K562 (cell line): ENCODE measurements around the gene ASB10. TPM values are rescaled to one million over a fixed set of nuclear protein-coding genes. Genes with fewer than 3 reads are reported as not detected.

Experiments
- CEBPG ChIP-seq, 3 experiments: fragments of 200-800 bp in 1 of 3; sonication (Bioruptor generic) in 1 of 3; sonication (generic) in 1 of 3; formaldehyde crosslinking in 1 of 3; IDR thresholded peaks in 2 of 3; conservative IDR thresholded peaks in 1 of 3; 2 replicates each; pipeline versions ENCODE4 v1.6.1 to v1.8.0; 2016 to 2022; ENCODE audit warnings: missing compliant biosample characterization in 2 of 3, missing genetic modification characterization in 2 of 3, mild to moderate bottlenecking in 1 of 3, missing genetic modification reagents in 1 of 3
- ETV1 ChIP-seq: fragments of 450-650 bp; conservative IDR thresholded peaks from 2 replicates; pipeline ENCODE4 v1.6.1; 2016; ENCODE audit warnings: missing genetic modification characterization, control low read depth, low read depth, missing compliant biosample characterization
- POLR2B ChIP-seq: fragments of 450-650 bp; IDR thresholded peaks from 2 replicates; pipeline ENCODE4 v1.6.1; 2018; ENCODE audit warnings: low read depth; ENCODE audit not compliant: partially characterized antibody
- STAT5A ChIP-seq: IDR thresholded peaks from 2 replicates; pipeline ENCODE4 v1.6.1; 2012; ENCODE audit warnings: low read length, inconsistent platforms, borderline replicate concordance
- TAF15 ChIP-seq: fragments of 200-400 bp; formaldehyde crosslinking; IDR thresholded peaks from 2 replicates; pipeline ENCODE4 v1.6.1; 2017; ENCODE audit warnings: mild to moderate bottlenecking, low read depth, low read length, moderate library complexity
- TEAD2 ChIP-seq: fragments of 450-650 bp; IDR thresholded peaks from 2 replicates; pipeline ENCODE4 v1.6.1; 2016; ENCODE audit warnings: missing genetic modification characterization, control low read depth, missing compliant biosample characterization
- TRIM28 ChIP-seq: fragments of 450-650 bp; IDR thresholded peaks from 2 replicates; pipeline ENCODE4 v1.6.1; 2017
- XRCC4 ChIP-seq: IDR thresholded peaks from one replicate; pipeline ENCODE4 v1.6.1; 2011; ENCODE audit not compliant: insufficient read depth, insufficient read length; ENCODE audit errors: extremely low read depth
- ZBTB7A ChIP-seq: IDR thresholded peaks from 2 replicates; pipeline ENCODE4 v1.6.1; 2011; ENCODE audit warnings: low read depth, mild to moderate bottlenecking, low read length, moderate library complexity, borderline replicate concordance; ENCODE audit not compliant: control insufficient read depth
- ZKSCAN8 ChIP-seq: fragments of 200-800 bp; sonication (Bioruptor generic); IDR thresholded peaks from 2 replicates; pipeline ENCODE4 v1.6.1; 2016; ENCODE audit warnings: missing genetic modification characterization, missing compliant biosample characterization
- polyA plus RNA-seq, 8 experiments: library from polyadenylated mRNA; depleted of rRNA in 4 of 8; stranded (reverse) in 5 of 8; unstranded in 3 of 8; fragments of >200 nt; fragmentation: Nextera tagmentation in 2 of 8; fragmentation: Illumina TruSeq in 1 of 8; extraction: Ambion mirVana in 2 of 8; extraction: Trizol in 1 of 8; gene quantifications; 2 replicates each; pipeline versions ENCODE4 v1.2.1 to v1.2.3, GENCODE V29; 2011 to 2014; ENCODE audit warnings: inconsistent platforms in 1 of 8, missing spikeins in 1 of 8
- total RNA-seq, 7 experiments: library from RNA; depleted of rRNA in 6 of 7; stranded (reverse); fragments of >200 nt in 6 of 7; fragmentation: Illumina TruSeq in 2 of 7; extraction: Trizol in 2 of 7; gene quantifications; 2 replicates each; pipeline versions ENCODE4 v1.2.1 to v1.2.3, GENCODE V29; 2011 to 2021; ENCODE audit warnings: low replicate concordance in 1 of 7
- TF ChIP-seq, protein P1 (sequence below): fragments of 250-450 bp; sonication (Bioruptor Pico); IDR thresholded peaks from 2 replicates; pipeline ENCODE4 v1.8.0; 2022; ENCODE audit warnings: inconsistent platforms, mild to moderate bottlenecking, moderate library complexity, borderline replicate concordance
- TF ChIP-seq, protein P2 (sequence below): sonication (generic); formaldehyde crosslinking; IDR thresholded peaks from 2 replicates; pipeline ENCODE4 v1.8.0; 2022; ENCODE audit warnings: mild to moderate bottlenecking, missing genetic modification reagents
- TF ChIP-seq, protein P3 (sequence below): fragments of 450-650 bp; IDR thresholded peaks from 2 replicates; pipeline ENCODE4 v1.6.1; 2016; ENCODE audit warnings: mild to moderate bottlenecking
- TF ChIP-seq, protein P4 (sequence below): fragments of 450-650 bp; IDR thresholded peaks from 2 replicates; pipeline ENCODE4 v1.6.1; 2016; ENCODE audit warnings: missing biosample characterization, missing genetic modification characterization
- TF ChIP-seq, protein P5 (sequence below), 2 experiments: fragments of 450-650 bp in 1 of 2; sonication (generic) in 1 of 2; formaldehyde crosslinking in 1 of 2; IDR thresholded peaks in 1 of 2; conservative IDR thresholded peaks in 1 of 2; 2 replicates each; pipeline versions ENCODE4 v1.6.1 to v1.8.1; 2016 to 2023; ENCODE audit warnings: mild to moderate bottlenecking in 2 of 2, moderate library complexity in 2 of 2, inconsistent platforms in 1 of 2, missing genetic modification reagents in 1 of 2
- TF ChIP-seq, protein P6 (sequence below): sonication (generic); formaldehyde crosslinking; IDR thresholded peaks from 2 replicates; pipeline ENCODE4 v1.4.0; 2020; ENCODE audit warnings: mild to moderate bottlenecking, missing genetic modification reagents

Gene ASB10
- total and polyA plus RNA-seq, 9 of the 15 experiments (the other 6 are each of a cell fraction or from before 2014, with no cell fraction given), result not detected

DNA sequence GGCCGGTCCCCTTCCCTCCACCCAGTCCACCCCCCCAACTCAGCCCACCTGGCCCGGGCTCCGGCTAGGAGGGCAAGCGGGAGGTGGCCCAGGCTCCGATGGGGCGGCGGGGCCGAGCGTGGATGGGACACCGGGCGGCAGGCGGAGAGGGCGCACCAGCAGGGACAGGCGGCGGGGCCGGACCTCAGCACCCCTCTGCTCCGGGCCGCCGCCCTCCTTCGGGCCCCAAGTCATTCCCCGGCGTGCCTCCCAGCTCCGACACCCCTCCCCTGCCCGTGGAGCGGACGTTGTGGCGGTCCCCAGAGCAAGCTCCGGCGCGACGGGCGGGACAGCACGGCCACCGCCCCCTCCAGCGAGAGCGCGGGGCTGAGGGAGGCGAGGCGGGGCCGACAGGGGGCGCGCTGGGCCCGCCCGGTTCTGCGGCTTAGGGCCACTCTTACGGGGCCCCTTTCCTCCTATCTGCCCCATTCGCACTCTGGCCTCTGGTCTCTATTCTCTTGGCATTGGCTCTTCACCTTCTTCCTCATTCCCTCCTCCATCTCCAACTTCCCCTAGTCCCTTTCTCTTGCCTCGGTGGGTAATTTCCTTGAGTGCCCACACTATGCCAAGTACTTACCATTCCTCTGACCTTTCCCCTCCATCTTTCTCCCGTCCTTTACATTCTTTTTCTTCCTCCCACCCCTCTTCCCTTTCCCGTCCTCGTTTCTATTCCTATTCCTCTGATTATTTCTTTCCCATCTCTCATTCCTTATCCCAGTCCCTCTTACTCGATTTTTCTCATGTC is 18.9 kb downstream of the ASB10 start (continued):
- TF ChIP-seq, protein P1, sequence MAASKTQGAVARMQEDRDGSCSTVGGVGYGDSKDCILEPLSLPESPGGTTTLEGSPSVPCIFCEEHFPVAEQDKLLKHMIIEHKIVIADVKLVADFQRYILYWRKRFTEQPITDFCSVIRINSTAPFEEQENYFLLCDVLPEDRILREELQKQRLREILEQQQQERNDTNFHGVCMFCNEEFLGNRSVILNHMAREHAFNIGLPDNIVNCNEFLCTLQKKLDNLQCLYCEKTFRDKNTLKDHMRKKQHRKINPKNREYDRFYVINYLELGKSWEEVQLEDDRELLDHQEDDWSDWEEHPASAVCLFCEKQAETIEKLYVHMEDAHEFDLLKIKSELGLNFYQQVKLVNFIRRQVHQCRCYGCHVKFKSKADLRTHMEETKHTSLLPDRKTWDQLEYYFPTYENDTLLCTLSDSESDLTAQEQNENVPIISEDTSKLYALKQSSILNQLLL (CRISPR knock-in tag), result no peak
- TF ChIP-seq STAT5A (no peak; the same call in 1 of the 2 replicates), XRCC4 (no peak), TAF15 (no peak), CEBPG (CRISPR knock-in tag; IDR thresholded peaks at IDR 0.05) (no peak), CEBPG (tag; conservative IDR thresholded peaks at IDR 0.05 in 1 of 2, IDR thresholded peaks at IDR 0.05 in 1 of 2) (no peak), ETV1 (tag) (0 out of 2 replicates have a peak, but pooled peaks have one; percentile 26), TEAD2 (tag) (no peak), ZBTB7A (peak; percentile 83), ZKSCAN8 (CRISPR knock-in tag) (no peak), TRIM28 (no peak), POLR2B (no peak)
- TF ChIP-seq, protein P2, sequence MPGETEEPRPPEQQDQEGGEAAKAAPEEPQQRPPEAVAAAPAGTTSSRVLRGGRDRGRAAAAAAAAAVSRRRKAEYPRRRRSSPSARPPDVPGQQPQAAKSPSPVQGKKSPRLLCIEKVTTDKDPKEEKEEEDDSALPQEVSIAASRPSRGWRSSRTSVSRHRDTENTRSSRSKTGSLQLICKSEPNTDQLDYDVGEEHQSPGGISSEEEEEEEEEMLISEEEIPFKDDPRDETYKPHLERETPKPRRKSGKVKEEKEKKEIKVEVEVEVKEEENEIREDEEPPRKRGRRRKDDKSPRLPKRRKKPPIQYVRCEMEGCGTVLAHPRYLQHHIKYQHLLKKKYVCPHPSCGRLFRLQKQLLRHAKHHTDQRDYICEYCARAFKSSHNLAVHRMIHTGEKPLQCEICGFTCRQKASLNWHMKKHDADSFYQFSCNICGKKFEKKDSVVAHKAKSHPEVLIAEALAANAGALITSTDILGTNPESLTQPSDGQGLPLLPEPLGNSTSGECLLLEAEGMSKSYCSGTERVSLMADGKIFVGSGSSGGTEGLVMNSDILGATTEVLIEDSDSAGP (CRISPR knock-in tag), result no peak
- TF ChIP-seq, protein P3, sequence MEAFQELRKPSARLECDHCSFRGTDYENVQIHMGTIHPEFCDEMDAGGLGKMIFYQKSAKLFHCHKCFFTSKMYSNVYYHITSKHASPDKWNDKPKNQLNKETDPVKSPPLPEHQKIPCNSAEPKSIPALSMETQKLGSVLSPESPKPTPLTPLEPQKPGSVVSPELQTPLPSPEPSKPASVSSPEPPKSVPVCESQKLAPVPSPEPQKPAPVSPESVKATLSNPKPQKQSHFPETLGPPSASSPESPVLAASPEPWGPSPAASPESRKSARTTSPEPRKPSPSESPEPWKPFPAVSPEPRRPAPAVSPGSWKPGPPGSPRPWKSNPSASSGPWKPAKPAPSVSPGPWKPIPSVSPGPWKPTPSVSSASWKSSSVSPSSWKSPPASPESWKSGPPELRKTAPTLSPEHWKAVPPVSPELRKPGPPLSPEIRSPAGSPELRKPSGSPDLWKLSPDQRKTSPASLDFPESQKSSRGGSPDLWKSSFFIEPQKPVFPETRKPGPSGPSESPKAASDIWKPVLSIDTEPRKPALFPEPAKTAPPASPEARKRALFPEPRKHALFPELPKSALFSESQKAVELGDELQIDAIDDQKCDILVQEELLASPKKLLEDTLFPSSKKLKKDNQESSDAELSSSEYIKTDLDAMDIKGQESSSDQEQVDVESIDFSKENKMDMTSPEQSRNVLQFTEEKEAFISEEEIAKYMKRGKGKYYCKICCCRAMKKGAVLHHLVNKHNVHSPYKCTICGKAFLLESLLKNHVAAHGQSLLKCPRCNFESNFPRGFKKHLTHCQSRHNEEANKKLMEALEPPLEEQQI, result no peak
- TF ChIP-seq, protein P4, sequence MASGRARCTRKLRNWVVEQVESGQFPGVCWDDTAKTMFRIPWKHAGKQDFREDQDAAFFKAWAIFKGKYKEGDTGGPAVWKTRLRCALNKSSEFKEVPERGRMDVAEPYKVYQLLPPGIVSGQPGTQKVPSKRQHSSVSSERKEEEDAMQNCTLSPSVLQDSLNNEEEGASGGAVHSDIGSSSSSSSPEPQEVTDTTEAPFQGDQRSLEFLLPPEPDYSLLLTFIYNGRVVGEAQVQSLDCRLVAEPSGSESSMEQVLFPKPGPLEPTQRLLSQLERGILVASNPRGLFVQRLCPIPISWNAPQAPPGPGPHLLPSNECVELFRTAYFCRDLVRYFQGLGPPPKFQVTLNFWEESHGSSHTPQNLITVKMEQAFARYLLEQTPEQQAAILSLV (tag), result no peak
- TF ChIP-seq, protein P5, sequence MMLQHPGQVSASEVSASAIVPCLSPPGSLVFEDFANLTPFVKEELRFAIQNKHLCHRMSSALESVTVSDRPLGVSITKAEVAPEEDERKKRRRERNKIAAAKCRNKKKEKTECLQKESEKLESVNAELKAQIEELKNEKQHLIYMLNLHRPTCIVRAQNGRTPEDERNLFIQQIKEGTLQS (IDR thresholded peaks at IDR 0.05), result no peak
- TF ChIP-seq, protein P5 (CRISPR knock-in tag; conservative IDR thresholded peaks at IDR 0.05), result no peak
- TF ChIP-seq, protein P6, sequence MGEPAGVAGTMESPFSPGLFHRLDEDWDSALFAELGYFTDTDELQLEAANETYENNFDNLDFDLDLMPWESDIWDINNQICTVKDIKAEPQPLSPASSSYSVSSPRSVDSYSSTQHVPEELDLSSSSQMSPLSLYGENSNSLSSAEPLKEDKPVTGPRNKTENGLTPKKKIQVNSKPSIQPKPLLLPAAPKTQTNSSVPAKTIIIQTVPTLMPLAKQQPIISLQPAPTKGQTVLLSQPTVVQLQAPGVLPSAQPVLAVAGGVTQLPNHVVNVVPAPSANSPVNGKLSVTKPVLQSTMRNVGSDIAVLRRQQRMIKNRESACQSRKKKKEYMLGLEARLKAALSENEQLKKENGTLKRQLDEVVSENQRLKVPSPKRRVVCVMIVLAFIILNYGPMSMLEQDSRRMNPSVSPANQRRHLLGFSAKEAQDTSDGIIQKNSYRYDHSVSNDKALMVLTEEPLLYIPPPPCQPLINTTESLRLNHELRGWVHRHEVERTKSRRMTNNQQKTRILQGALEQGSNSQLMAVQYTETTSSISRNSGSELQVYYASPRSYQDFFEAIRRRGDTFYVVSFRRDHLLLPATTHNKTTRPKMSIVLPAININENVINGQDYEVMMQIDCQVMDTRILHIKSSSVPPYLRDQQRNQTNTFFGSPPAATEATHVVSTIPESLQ (CRISPR knock-in tag), result no peak
